Measurements from ENCODE around the gene TNFSF8.
A peak's percentile ranks its signal among the peaks of the same experiment; 100 is the strongest.

The TNFSF8 gene

GRCh38 chr9:114935119-114935518, 4.7 kb upstream of the TNFSF8 start:
- DNase-seq = no peak

- no peak for DNase-seq
Measured at GRCh38 chr9:114932502-114932901, 2.1 kb upstream of the TNFSF8 start.

GRCh38 chr9:114931407-114931806, 1.0 kb upstream of the TNFSF8 start:
- no peak for DNase-seq

- DNase-seq = peak; percentile 41
Measured at GRCh38 chr9:114929201-114929600, 1.2 kb downstream of the TNFSF8 start.

GRCh38 chr9:114928671-114929070, 1.7 kb downstream of the TNFSF8 start:
- no peak for DNase-seq

GRCh38 chr9:114928136-114928535, 2.3 kb downstream of the TNFSF8 start:
- DNase-seq = no peak

- DNase-seq = no peak
Measured at GRCh38 chr9:114925672-114926071, 4.7 kb downstream of the TNFSF8 start.

GRCh38 chr9:114925039-114925438, 5.4 kb downstream of the TNFSF8 start:
- DNase-seq = no peak

- DNase-seq = no peak
Measured at GRCh38 chr9:114924327-114924726, 6.1 kb downstream of the TNFSF8 start.

- DNase-seq = no peak
Measured at GRCh38 chr9:114923918-114924317, 6.5 kb downstream of the TNFSF8 start.

- DNase-seq = no peak
Measured at GRCh38 chr9:114921171-114921570, 9.2 kb downstream of the TNFSF8 start.

- DNase-seq = no peak
Measured at GRCh38 chr9:114919611-114920010, 10.8 kb downstream of the TNFSF8 start.

- no peak for DNase-seq
Measured at GRCh38 chr9:114916481-114916880, 13.9 kb downstream of the TNFSF8 start.

GRCh38 chr9:114914139-114914538, 16.3 kb downstream of the TNFSF8 start:
- DNase-seq = no peak

- no peak for DNase-seq
Measured at GRCh38 chr9:114913656-114914055, 16.7 kb downstream of the TNFSF8 start.

GRCh38 chr9:114913217-114913616, 17.2 kb downstream of the TNFSF8 start:
- no peak for DNase-seq

- peak; percentile 22 for DNase-seq
Measured at GRCh38 chr9:114911167-114911821, 19.1 kb downstream of the TNFSF8 start.

- DNase-seq = no peak
Measured at GRCh38 chr9:114910541-114910940, 19.9 kb downstream of the TNFSF8 start.

- no peak for DNase-seq
Measured at GRCh38 chr9:114909661-114910060, 20.7 kb downstream of the TNFSF8 start.

GRCh38 chr9:114908805-114909448, 21.5 kb downstream of the TNFSF8 start:
- DNase-seq = no peak

- no peak for DNase-seq
Measured at GRCh38 chr9:114908104-114908622, 22.2 kb downstream of the TNFSF8 start.

- DNase-seq = peak; percentile 9
Measured at GRCh38 chr9:114906922-114907571, 23.3 kb downstream of the TNFSF8 start.

GRCh38 chr9:114905170-114905940, 25.0 kb downstream of the TNFSF8 start:
- DNase-seq = no peak

All from MV-4-11 (cell line).